K562 (cell line): ENCODE results near the gene C4orf50. TPM values are rescaled to one million over a fixed set of nuclear protein-coding genes. Genes with fewer than 3 reads are reported as not detected.

Experiments
- ATAC-seq: fragments of 200-7000 bp; cut with Tn5 transposase; 3 replicates; pipeline ENCODE4 v1.9.1; 2020; ENCODE audit warnings: moderate library complexity
- BruUV-seq: library from RNA; stranded (reverse); fragments of 400-500 nt; replicated peaks from 2 replicates; lab custom pipeline; 2021; lab: Mats Ljungman, UMichigan
- CTCF ChIA-PET: fragments of 300-600 bp; formaldehyde crosslinking; extraction: SDS; loops from one replicate; lab custom pipeline; 2021; ENCODE audit warnings: low intra/inter-chr PET ratio; lab: Yijun Ruan, JAX
- POLR2A ChIA-PET: fragments of 300-600, 350-650 bp; sonication (Branson Sonifier 250); formaldehyde crosslinking; extraction: SDS; loops from one replicate; lab custom pipeline; 2021; ENCODE audit warnings: antibody characterized with exemption, inconsistent platforms; lab: Yijun Ruan, JAX
- DNase-seq, 4 experiments: peaks; one replicate each; pipeline versions ENCODE4 v3.0.0 to v3.0.0-alpha.2; 2011 to 2018; ENCODE audit warnings: low spot score in 3 of 4, mixed read lengths in 3 of 4; ENCODE audit errors: extremely low read depth in 1 of 4
- FAIRE-seq: peaks from 2 replicates; lab custom pipeline; 2011; peaks lifted over from hg19 to GRCh38; lab: Jason Lieb, UNC
- H2AFZ ChIP-seq: 2 replicates; pipeline ENCODE4 v1.6.0; 2011; ENCODE audit warnings: low read depth, low read length, control low read depth, inconsistent platforms
- H3K27ac ChIP-seq: fragments of 200-600 bp; 3 replicates; pipeline ENCODE4 v1.8.0; 2011; ENCODE audit warnings: low read depth, mild to moderate bottlenecking, control low read depth, inconsistent platforms, low read length, moderate library complexity, mixed read lengths; ENCODE audit errors: extremely low read depth
- H3K27me3 ChIP-seq, 2 experiments: fragments of 300-600 bp in 1 of 2; 2 replicates in 1 of 2; 3 replicates in 1 of 2; pipeline versions ENCODE4 v1.6.0 to v1.8.0; 2011; ENCODE audit warnings: inconsistent platforms in 2 of 2, low read length in 2 of 2, mild to moderate bottlenecking in 1 of 2, mixed read lengths in 1 of 2, moderate library complexity in 1 of 2; ENCODE audit not compliant: control insufficient read depth in 2 of 2, insufficient read depth in 2 of 2
- H3K36me3 ChIP-seq: fragments of 300-600 bp; 3 replicates; pipeline ENCODE4 v1.8.0; 2011; ENCODE audit warnings: mild to moderate bottlenecking, low read length, inconsistent platforms; ENCODE audit not compliant: control insufficient read depth, insufficient read depth
- H3K4me1 ChIP-seq, 2 experiments: fragments of 200-600 bp in 1 of 2; replicated peaks in 1 of 2; 2 replicates in 1 of 2; 3 replicates in 1 of 2; pipeline versions ENCODE4 v1.5.1 to v1.8.0; 2011; ENCODE audit warnings: inconsistent platforms in 2 of 2, low read length in 2 of 2, mild to moderate bottlenecking in 1 of 2, mixed read lengths in 1 of 2, moderate library complexity in 1 of 2; ENCODE audit not compliant: control insufficient read depth in 2 of 2, insufficient read depth in 2 of 2
- H3K4me2 ChIP-seq: 2 replicates; pipeline ENCODE4 v1.6.1; 2011; ENCODE audit warnings: low read length, control low read depth, inconsistent platforms, mixed read lengths; ENCODE audit not compliant: insufficient read depth
- H3K4me3 ChIP-seq: fragments of 200-600 bp; sonication (generic), shearing (Covaris generic); 2 replicates; pipeline ENCODE4 v1.5.1; 2016; ENCODE audit warnings: control low read depth, inconsistent platforms
- H3K79me2 ChIP-seq: fragments of 200-600 bp; 3 replicates; pipeline ENCODE4 v1.8.0; 2011; ENCODE audit warnings: low read length, inconsistent platforms; ENCODE audit not compliant: control insufficient read depth, insufficient read depth
- H3K9ac ChIP-seq, 2 experiments: 2 replicates each; pipeline versions ENCODE4 v1.6.0 to v1.6.1; 2011; ENCODE audit warnings: low read depth in 2 of 2, low read length in 2 of 2, control low read depth in 1 of 2, inconsistent platforms in 1 of 2, mild to moderate bottlenecking in 1 of 2, mixed read lengths in 1 of 2; ENCODE audit not compliant: insufficient read depth in 1 of 2
- H3K9me1 ChIP-seq: one replicate; pipeline ENCODE4 v1.6.0; 2011; ENCODE audit warnings: inconsistent platforms, mild to moderate bottlenecking, low read length, moderate library complexity; ENCODE audit not compliant: control insufficient read depth, insufficient read depth
- H3K9me3 ChIP-seq: replicated peaks from 2 replicates; pipeline ENCODE4 v1.5.1; 2011; ENCODE audit warnings: low read depth, low read length, inconsistent platforms; ENCODE audit not compliant: control insufficient read depth, insufficient read depth
- H4K20me1 ChIP-seq: replicated peaks from 2 replicates; pipeline ENCODE4 v1.6.1; 2011; ENCODE audit warnings: low read length, inconsistent platforms, mixed read lengths; ENCODE audit not compliant: control insufficient read depth, insufficient read depth
- ATF3 ChIP-seq, 2 experiments: fragments of 450-650 bp in 1 of 2; sonication (generic) in 1 of 2; formaldehyde crosslinking in 1 of 2; IDR thresholded peaks in 1 of 2; conservative IDR thresholded peaks in 1 of 2; 2 replicates each; pipeline versions ENCODE4 v1.6.1 to v1.8.1; 2016 to 2023; ENCODE audit warnings: mild to moderate bottlenecking in 2 of 2, moderate library complexity in 2 of 2, inconsistent platforms in 1 of 2, missing genetic modification reagents in 1 of 2
- CHD4 ChIP-seq: fragments of 200-600 bp; sonication (generic); IDR thresholded peaks from 3 replicates; pipeline ENCODE4 v1.6.1; 2012; ENCODE audit warnings: low read depth, mild to moderate bottlenecking, mixed read lengths, low read length, inconsistent platforms; ENCODE audit not compliant: insufficient read depth, insufficient replicate concordance, poor library complexity, severe bottlenecking
- E2F8 ChIP-seq: fragments of 450-650 bp; IDR thresholded peaks from 2 replicates; pipeline ENCODE4 v1.7.1; 2018; ENCODE audit warnings: mild to moderate bottlenecking, low read depth; ENCODE audit not compliant: partially characterized antibody
- LCOR ChIP-seq: sonication (generic); formaldehyde crosslinking; IDR thresholded peaks from 2 replicates; pipeline ENCODE4 v1.8.0; 2022; ENCODE audit warnings: mild to moderate bottlenecking, missing genetic modification reagents
- MYC ChIP-seq, 2 experiments: fragments of 250-450 bp in 1 of 2; sonication (Bioruptor Pico) in 1 of 2; IDR thresholded peaks; 2 replicates each; pipeline versions ENCODE4 v1.5.1 to v1.6.1; 2012 to 2021; ENCODE audit warnings: low read depth in 2 of 2, borderline replicate concordance in 1 of 2, improper control_type of control experiment in 1 of 2, low read length in 1 of 2, mild to moderate bottlenecking in 1 of 2, moderate library complexity in 1 of 2
- POU5F1 ChIP-seq: fragments of 150-350 bp; IDR thresholded peaks from 2 replicates; pipeline ENCODE4 v1.6.1; 2014; ENCODE audit warnings: borderline replicate concordance, low read length, low read depth, mild to moderate bottlenecking; ENCODE audit not compliant: partially characterized antibody
- RCOR1 ChIP-seq, 2 experiments: IDR thresholded peaks; 2 replicates each; pipeline ENCODE4 v1.6.1; 2012; ENCODE audit warnings: low read depth in 2 of 2, low read length in 2 of 2, borderline replicate concordance in 1 of 2, improper control_type of control experiment in 1 of 2
- ZFPM2 ChIP-seq: fragments of 250-450 bp; sonication (Bioruptor Pico); IDR thresholded peaks from 2 replicates; pipeline ENCODE4 v1.5.1; 2022; ENCODE audit warnings: mild to moderate bottlenecking
- ZNF354B ChIP-seq: fragments of 250-450 bp; sonication (Bioruptor Pico); IDR thresholded peaks from 2 replicates; pipeline ENCODE4 v1.4.0; 2020
- WGBS: fragments of 100-300 bp; shearing (Covaris generic); methylation state at CpG from one replicate; pipeline ENCODE4 v1.1.6; 2016; ENCODE audit warnings: low coverage, mixed read lengths; ENCODE audit not compliant: insufficient coverage; ENCODE audit errors: missing lambda C conversion rate; 5-methylcytosine and 5-hydroxymethylcytosine counted together
- in situ Hi-C: fragments of 300-500 bp; cut with MboI; formaldehyde crosslinking; loops from 4 replicates; pipeline ENCODE4 v1.15.0; 2018; ENCODE audit warnings: inconsistent platforms, mixed read lengths
- intact Hi-C: fragments of 100-400 bp; cut with micrococcal nuclease; formaldehyde crosslinking; loops from 2 replicates; pipeline ENCODE4 v1.14.2; 2022
- polyA plus RNA-seq, 8 experiments: library from polyadenylated mRNA; depleted of rRNA in 4 of 8; stranded (reverse) in 5 of 8; unstranded in 3 of 8; fragments of >200 nt; fragmentation: Nextera tagmentation in 2 of 8; fragmentation: Illumina TruSeq in 1 of 8; extraction: Ambion mirVana in 2 of 8; extraction: Trizol in 1 of 8; gene quantifications; 2 replicates each; pipeline versions ENCODE4 v1.2.1 to v1.2.3, GENCODE V29; 2011 to 2014; ENCODE audit warnings: inconsistent platforms in 1 of 8, missing spikeins in 1 of 8
- total RNA-seq, 7 experiments: library from RNA; depleted of rRNA in 6 of 7; stranded (reverse); fragments of >200 nt in 6 of 7; fragmentation: Illumina TruSeq in 2 of 7; extraction: Trizol in 2 of 7; gene quantifications; 2 replicates each; pipeline versions ENCODE4 v1.2.1 to v1.2.3, GENCODE V29; 2011 to 2021; ENCODE audit warnings: low replicate concordance in 1 of 7

The C4orf50 gene
- total and polyA plus RNA-seq, 9 of the 15 experiments (the other 6 are each of a cell fraction or from before 2014, with no cell fraction given) = not detected

- Histone ChIP-seq H3K4me2 (no peak overlapping the region), H3K9ac (no peak overlapping the region), H2AFZ (no peak overlapping the region), H3K79me2 (no peaks in the 10 kb centered on the region), H4K20me1 (no peaks in the 10 kb centered on the region), H3K9me3 (no peaks in the 10 kb centered on the region), H3K27ac (no peak overlapping the region), H3K4me1 (no peaks in the 10 kb centered on the region; a peak in 2 of 5 replicates), H3K9me1 (no peaks in the 10 kb centered on the region), H3K27me3 (peaks cover 0 to 5% of the 10 kb centered on the region in 2 experiments; a peak in 1 of 5 replicates), H3K36me3 (no peaks in the 10 kb centered on the region), H3K4me3 (no peak overlapping the region)
- ATAC-seq (no peak), DNase-seq (no peak), FAIRE-seq (no peak)
- BruUV-seq = no TSS peak
- POLR2A ChIA-PET = no interaction called here
- CTCF ChIA-PET = no interaction called here
- intact Hi-C loops (no loop called here), in situ Hi-C loops (no loop called here)
- 0% methylated on average over 3 of the region's 3 CpGs for WGBS
- TF ChIP-seq LCOR (CRISPR knock-in tag) = no peak
Measured at GRCh38 chr4:5908876-5909427, 109.3 kb downstream of the C4orf50 start.

- POLR2A ChIA-PET = no interaction called here
- Histone ChIP-seq H3K4me1 (no peaks in the 10 kb centered on the region; a peak in 2 of 5 replicates), H3K9ac (no peak overlapping the region), H4K20me1 (peaks cover 2% of the 10 kb centered on the region; the same call in 1 of the 2 replicates), H3K4me2 (no peak overlapping the region), H3K9me3 (no peaks in the 10 kb centered on the region), H3K9me1 (no peaks in the 10 kb centered on the region), H3K79me2 (no peaks in the 10 kb centered on the region), H3K27me3 (peaks cover 0 to 2% of the 10 kb centered on the region in 2 experiments; a peak in 1 of 5 replicates), H3K27ac (no peak overlapping the region), H2AFZ (no peak overlapping the region), H3K4me3 (no peak overlapping the region), H3K36me3 (no peaks in the 10 kb centered on the region)
- intact Hi-C loops (no loop called here), in situ Hi-C loops (no loop called here)
- ATAC-seq = no peak
- DNase-seq = no peak
- CTCF ChIA-PET = no interaction called here
- BruUV-seq = no TSS peak
- FAIRE-seq = no peak
- 0% methylated on average over 5 of the region's 5 CpGs for WGBS
- TF ChIP-seq CHD4 (no peak), ATF3 (IDR thresholded peaks at IDR 0.05) (no peak), ATF3 (CRISPR knock-in tag; conservative IDR thresholded peaks at IDR 0.05) (no peak), MYC (IDR thresholded peaks at IDR 0.05; ENCODE audit: low read depth, low read length) (no peak), MYC (CRISPR knock-in tag; IDR thresholded peaks at IDR 0.05; ENCODE audit: borderline replicate concordance, low read depth) (no peak), RCOR1 (IDR thresholded peaks at IDR 0.05; ENCODE audit: borderline replicate concordance in 1 of 2, low read depth in 2 of 2, low read length in 2 of 2) (no peak), ZFPM2 (no peak), E2F8 (no peak), POU5F1 (no peak), ZNF354B (CRISPR knock-in tag) (no peak)
Measured at GRCh38 chr4:5906191-5906590, 112.0 kb downstream of the C4orf50 start.
